Immature natural killer cell (primary cell): ENCODE measurements around the gene UBE3C. TPM values are rescaled to one million over a fixed set of nuclear protein-coding genes. Genes with fewer than 3 reads are reported as not detected.
"Not testable (repeated sequence)": the region's sequence is repeated elsewhere in the genome, so short reads cannot be mapped to it uniquely, and the experiment has no call there.

Experiments
- DNase-seq, 3 donors: peaks; one replicate each; pipeline ENCODE4 v3.0.0; 2022; ENCODE audit warnings: mixed read lengths in 1 of 3
- H3K27ac Mint-ChIP-seq, 6 donors: one replicate each; pipeline ENCODE4 v1.8.0; 2020; ENCODE audit warnings: mixed read lengths in 6 of 6, mild to moderate bottlenecking in 5 of 6, inconsistent platforms in 4 of 6, moderate library complexity in 3 of 6
- H3K27me3 Mint-ChIP-seq, 3 donors: one replicate each; pipeline ENCODE4 v1.8.0; 2020 to 2021; ENCODE audit warnings: low read depth in 3 of 3, mild to moderate bottlenecking in 3 of 3, mixed read lengths in 3 of 3, moderate library complexity in 3 of 3, inconsistent platforms in 1 of 3
- H3K36me3 Mint-ChIP-seq, 3 donors: one replicate each; pipeline ENCODE4 v1.8.0; 2020; ENCODE audit warnings: mixed read lengths in 3 of 3, inconsistent platforms in 2 of 3, mild to moderate bottlenecking in 2 of 3
- H3K4me1 Mint-ChIP-seq, 2 donors: one replicate each; pipeline ENCODE4 v1.8.0; 2020; ENCODE audit warnings: inconsistent platforms in 2 of 2, mild to moderate bottlenecking in 2 of 2, mixed read lengths in 2 of 2, moderate library complexity in 1 of 2
- H3K4me3 Mint-ChIP-seq, 5 donors: one replicate each; pipeline ENCODE4 v1.8.0; 2020; ENCODE audit warnings: mild to moderate bottlenecking in 5 of 5, mixed read lengths in 5 of 5, inconsistent platforms in 3 of 5, moderate library complexity in 3 of 5
- H3K9me3 Mint-ChIP-seq, 6 donors: one replicate each; pipeline ENCODE4 v1.8.0; 2020; ENCODE audit warnings: mild to moderate bottlenecking in 6 of 6, mixed read lengths in 6 of 6, inconsistent platforms in 4 of 6, moderate library complexity in 3 of 6
- polyA plus RNA-seq, 3 donors: library from polyadenylated mRNA; unstranded; fragments of 300-500 nt; fragmentation: Illumina TruSeq; gene quantifications; one replicate each; pipeline ENCODE4 v1.2.3, GENCODE V29; 2021

The UBE3C gene
- polyA plus RNA-seq, 3 donors from 2014 or later, result 17.3 to 25.6 (median 17.4) TPM

- Mint-ChIP-seq H3K4me3 (peak overlapping the region; percentile 28 to 80 (median 58)), H3K9me3 (no peaks in the 10 kb centered on the region), H3K27ac (peak overlapping the region; percentile 68 to 99 (median 96)), H3K36me3 (peaks cover 0 to 1% (median 0%) of the 10 kb centered on the region in 3 donors), H3K27me3 (peaks cover 4 to 18% (median 13%) of the 10 kb centered on the region in 3 donors), H3K4me1 (peaks cover 27 to 39% of the 10 kb centered on the region in 2 donors)
- DNase-seq, result peak; percentile 61 to 70 (median 66)
These were observed 138.2 kb downstream of the UBE3C start for GRCh38 chr7:157276731-157277562.

- not testable (repeated sequence) for DNase-seq, H3K36me3 Mint-ChIP-seq, H3K9me3 Mint-ChIP-seq
- peaks cover 4 to 18% (median 13%) of the 10 kb centered on the region in 3 donors for H3K27me3 Mint-ChIP-seq
- peak overlapping the region in 3 of 5 donors; percentile 32 to 58 (median 41) for H3K4me3 Mint-ChIP-seq
- peaks cover 27 to 39% of the 10 kb centered on the region in 2 donors for H3K4me1 Mint-ChIP-seq
- H3K27ac Mint-ChIP-seq, result peak overlapping the region in 5 of 6 donors; percentile 39 to 98 (median 92)
These were observed 138.8 kb downstream of the UBE3C start for GRCh38 chr7:157277568-157277967.

- H3K9me3 Mint-ChIP-seq, result no peaks in the 10 kb centered on the region
- H3K4me1 Mint-ChIP-seq, result peaks cover 27 to 35% of the 10 kb centered on the region in 2 donors
- H3K27ac Mint-ChIP-seq, result peak overlapping the region in 3 of 6 donors; percentile 62 to 98 (median 72)
- H3K36me3 Mint-ChIP-seq, result no peaks in the 10 kb centered on the region
- peak overlapping the region; percentile 30 to 66 (median 64) for H3K4me3 Mint-ChIP-seq
- H3K27me3 Mint-ChIP-seq, result peaks cover 4 to 18% (median 13%) of the 10 kb centered on the region in 3 donors
- no peak for DNase-seq
These were observed 139.6 kb downstream of the UBE3C start for GRCh38 chr7:157278167-157278790.

GRCh38 chr7:157278791-157279724 lies 140.3 kb downstream of the UBE3C start:
- peak overlapping the region in 2 of 6 donors; percentile 62 to 98 for H3K27ac Mint-ChIP-seq
- no peak for DNase-seq

GRCh38 chr7:157279741-157280215 lies 141.1 kb downstream of the UBE3C start:
- peak overlapping the region in 1 of 6 donors; percentile 22 for H3K27ac Mint-ChIP-seq
- DNase-seq, result no peak
- H3K4me3 Mint-ChIP-seq, result peak overlapping the region in 2 of 5 donors; percentile 18 to 61
- no peaks in the 10 kb centered on the region for H3K9me3 Mint-ChIP-seq
- H3K27me3 Mint-ChIP-seq, result peaks cover 4 to 18% (median 12%) of the 10 kb centered on the region in 3 donors
- H3K4me1 Mint-ChIP-seq, result peaks cover 26 to 29% of the 10 kb centered on the region in 2 donors
- H3K36me3 Mint-ChIP-seq, result no peaks in the 10 kb centered on the region

More at GRCh38 chr7:157278791-157279724, 140.3 kb downstream of the UBE3C start:
- H3K4me3 Mint-ChIP-seq, result peak overlapping the region in 4 of 5 donors; percentile 3 to 62 (median 39)
- H3K9me3 Mint-ChIP-seq, result no peaks in the 10 kb centered on the region
- peaks cover 27 to 32% of the 10 kb centered on the region in 2 donors for H3K4me1 Mint-ChIP-seq
- peaks cover 2 to 18% (median 13%) of the 10 kb centered on the region in 3 donors for H3K27me3 Mint-ChIP-seq
- no peaks in the 10 kb centered on the region for H3K36me3 Mint-ChIP-seq

GRCh38 chr7:157280216-157280841 lies 141.6 kb downstream of the UBE3C start:
- peak overlapping the region in 1 of 5 donors; percentile 3 for H3K4me3 Mint-ChIP-seq
- peaks cover 21 to 25% of the 10 kb centered on the region in 2 donors for H3K4me1 Mint-ChIP-seq
- H3K9me3 Mint-ChIP-seq, result no peaks in the 10 kb centered on the region
- peaks cover 4 to 15% (median 8%) of the 10 kb centered on the region in 3 donors for H3K27me3 Mint-ChIP-seq
- no peak for DNase-seq
- H3K27ac Mint-ChIP-seq, result no peak overlapping the region
- H3K36me3 Mint-ChIP-seq, result no peaks in the 10 kb centered on the region

GRCh38 chr7:157281221-157281998 lies 142.7 kb downstream of the UBE3C start:
- H3K4me3 Mint-ChIP-seq, result no peak overlapping the region
- DNase-seq, result no peak
- no peak overlapping the region for H3K27ac Mint-ChIP-seq
- H3K36me3 Mint-ChIP-seq, result no peaks in the 10 kb centered on the region
- peaks cover 13 to 18% of the 10 kb centered on the region in 2 donors for H3K4me1 Mint-ChIP-seq
- peaks cover 4 to 9% (median 7%) of the 10 kb centered on the region in 3 donors for H3K27me3 Mint-ChIP-seq
- no peaks in the 10 kb centered on the region for H3K9me3 Mint-ChIP-seq

- Mint-ChIP-seq H3K36me3 (no peaks in the 10 kb centered on the region), H3K9me3 (no peaks in the 10 kb centered on the region), H3K4me1 (peaks cover 4 to 11% of the 10 kb centered on the region in 2 donors), H3K4me3 (no peak overlapping the region), H3K27me3 (peaks cover 2 to 5% (median 5%) of the 10 kb centered on the region in 3 donors), H3K27ac (no peak overlapping the region)
- DNase-seq, result no peak
These were observed 143.5 kb downstream of the UBE3C start for GRCh38 chr7:157282141-157282801.

- Mint-ChIP-seq H3K36me3 (no peaks in the 10 kb centered on the region), H3K9me3 (no peaks in the 10 kb centered on the region), H3K27me3 (peaks cover 0 to 7% (median 2%) of the 10 kb centered on the region in 3 donors), H3K4me3 (no peak overlapping the region), H3K4me1 (no peaks in the 10 kb centered on the region), H3K27ac (peak overlapping the region in 2 of 6 donors; percentile 11 to 30)
- DNase-seq, result no peak
These were observed 145.7 kb downstream of the UBE3C start for GRCh38 chr7:157284229-157285014.

- no peak for DNase-seq
- no peaks in the 10 kb centered on the region for H3K4me1 Mint-ChIP-seq
- H3K27ac Mint-ChIP-seq, result no peak overlapping the region
- no peaks in the 10 kb centered on the region for H3K9me3 Mint-ChIP-seq
- H3K36me3 Mint-ChIP-seq, result no peaks in the 10 kb centered on the region
- H3K27me3 Mint-ChIP-seq, result peaks cover 0 to 3% (median 2%) of the 10 kb centered on the region in 3 donors
- H3K4me3 Mint-ChIP-seq, result no peak overlapping the region
These were observed 152.8 kb downstream of the UBE3C start for GRCh38 chr7:157291404-157292080.

GRCh38 chr7:157292258-157292657 lies 153.5 kb downstream of the UBE3C start:
- H3K9me3 Mint-ChIP-seq, result no peaks in the 10 kb centered on the region
- no peak overlapping the region for H3K4me3 Mint-ChIP-seq
- H3K4me1 Mint-ChIP-seq, result no peaks in the 10 kb centered on the region
- peaks cover 0 to 3% (median 3%) of the 10 kb centered on the region in 3 donors for H3K27me3 Mint-ChIP-seq
- no peak for DNase-seq
- H3K27ac Mint-ChIP-seq, result peak overlapping the region in 3 of 6 donors; percentile 0 to 65 (median 9)
- no peaks in the 10 kb centered on the region for H3K36me3 Mint-ChIP-seq
